ENCODE measurements around the gene COG5. TPM values are rescaled to one million over a fixed set of nuclear protein-coding genes. Genes with fewer than 3 reads are reported as not detected.

The COG5 gene
- total and polyA plus RNA-seq, 11 donors, result 9.4 to 61.6 (median 42.1) TPM

- H3K4me3 ChIP-seq, result peak overlapping the region; percentile 37 to 98 (median 67)
- H3K36me3 ChIP-seq, result peaks cover 0 to 5% (median 0%) of the 10 kb centered on the region in 9 donors
- 30 to 36% (median 34%) methylated on average over 5 of the region's 5 CpGs for WGBS, 4 donors
- peak overlapping the region; percentile 87 to 99 (median 96) for H3K27ac ChIP-seq
- no peaks in the 10 kb centered on the region for H3K9me3 ChIP-seq
- H3K4me1 ChIP-seq, result peaks cover 0 to 28% (median 16%) of the 10 kb centered on the region in 12 donors
- intact Hi-C loops (cut with DNase I), result loop anchor here in 1 of 10 donors (5.0 kb wide), 1 partner anchor 880 kb away; no protein-coding TSS in a partner anchor
- H3K27me3 ChIP-seq, result no peaks in the 10 kb centered on the region
- no peak for TF ChIP-seq CTCF (IDR thresholded peaks at IDR 0.05)
- no peak for TF ChIP-seq POLR2A (IDR thresholded peaks at IDR 0.05)
- ATAC-seq (no peak), DNase-seq (no peak)
Measured at GRCh38 chr7:107166736-107167426, 396.8 kb downstream of the COG5 start.

GRCh38 chr7:107165341-107165740, 398.4 kb downstream of the COG5 start:
- 71 to 76% (median 73%) methylated on average over 3 of the region's 3 CpGs for WGBS, 4 donors
- H3K27ac ChIP-seq, result no peak overlapping the region
- no peak for ATAC-seq
- DNase-seq, result no peak
- H3K27me3 ChIP-seq, result no peaks in the 10 kb centered on the region
- intact Hi-C loops (cut with DNase I), result loop anchor here in 1 of 10 donors (5.0 kb wide), 1 partner anchor 878 kb away; no protein-coding TSS in a partner anchor
- no peaks in the 10 kb centered on the region for H3K9me3 ChIP-seq
- peaks cover 0 to 13% (median 3%) of the 10 kb centered on the region in 12 donors for H3K4me1 ChIP-seq
- no peak for TF ChIP-seq POLR2A (IDR thresholded peaks at IDR 0.05)
- no peak overlapping the region for H3K4me3 ChIP-seq
- peaks cover 0 to 4% (median 0%) of the 10 kb centered on the region in 9 donors for H3K36me3 ChIP-seq

- Histone ChIP-seq H3K4me1 (peaks cover 0 to 7% (median 0%) of the 10 kb centered on the region in 12 donors), H3K9me3 (no peaks in the 10 kb centered on the region), H3K4me3 (no peak overlapping the region), H3K27ac (no peak overlapping the region), H3K36me3 (peaks cover 0 to 13% (median 0%) of the 10 kb centered on the region in 9 donors), H3K27me3 (no peaks in the 10 kb centered on the region)
- ATAC-seq (no peak), DNase-seq (no peak)
- no peak for TF ChIP-seq POLR2A (IDR thresholded peaks at IDR 0.05)
- no peak for TF ChIP-seq CTCF (IDR thresholded peaks at IDR 0.05)
- intact Hi-C loops (cut with DNase I), result no loop called here
- WGBS, 4 donors, result 50 to 63% (median 60%) methylated on average over 2 of the region's 2 CpGs
Measured at GRCh38 chr7:107164092-107164491, 399.6 kb downstream of the COG5 start.

GRCh38 chr7:107162475-107162874, 401.2 kb downstream of the COG5 start:
- TF ChIP-seq CTCF (IDR thresholded peaks at IDR 0.05) (no peak), POLR2A (IDR thresholded peaks at IDR 0.05) (no peak)
- no peak overlapping the region for H3K27ac ChIP-seq
- no peaks in the 10 kb centered on the region for H3K27me3 ChIP-seq
- H3K36me3 ChIP-seq, result peaks cover 0 to 24% (median 0%) of the 10 kb centered on the region in 9 donors
- 83 to 89% (median 87%) methylated on average over 5 of the region's 5 CpGs for WGBS, 4 donors
- no peaks in the 10 kb centered on the region for H3K9me3 ChIP-seq
- intact Hi-C loops (cut with DNase I), result no loop called here
- ATAC-seq (no peak), DNase-seq (no peak)
- H3K4me3 ChIP-seq, result no peak overlapping the region
- peaks cover 0 to 5% (median 0%) of the 10 kb centered on the region in 12 donors for H3K4me1 ChIP-seq

All from heart left ventricle (tissue), 16 donors.